BE2C (cell line): ENCODE results near the gene CXCR2.

Source experiments
- DNase-seq: peaks from one replicate; pipeline ENCODE4 v3.0.0-alpha.2; 2020
- H3K27me3 ChIP-seq: fragments of 250-450 bp; sonication (Bioruptor Pico); 2 replicates; pipeline ENCODE4 v1.5.1; 2020; ENCODE audit warnings: mild to moderate bottlenecking
- H3K36me3 ChIP-seq: fragments of 250-450 bp; sonication (Bioruptor Pico); 2 replicates; pipeline ENCODE4 v1.5.1; 2020; ENCODE audit warnings: mild to moderate bottlenecking
- H3K4me1 ChIP-seq: fragments of 250-450 bp; sonication (Bioruptor Pico); 2 replicates; pipeline ENCODE4 v1.5.1; 2020
- H3K4me3 ChIP-seq: 2 replicates; pipeline ENCODE4 v1.5.1; 2011; ENCODE audit warnings: low read depth, low read length
- H3K9me3 ChIP-seq: fragments of 250-450 bp; sonication (Bioruptor Pico); 2 replicates; pipeline ENCODE4 v1.5.1; 2020
- CTCF ChIP-seq: IDR thresholded peaks from 2 replicates; pipeline ENCODE4 v1.5.1; 2012; ENCODE audit warnings: mild to moderate bottlenecking, low read depth, low read length

CXCR2 gene

GRCh38 chr2:218145124-218145523 is 19.3 kb downstream of the CXCR2 start:
- no peak overlapping the region for H3K4me3 ChIP-seq
- DNase-seq: peak; percentile 34

GRCh38 chr2:218146056-218146455 is 20.2 kb downstream of the CXCR2 start:
- Histone ChIP-seq H3K4me3 (no peak overlapping the region), H3K27me3 (peaks cover 9% of the 10 kb centered on the region), H3K36me3 (no peaks in the 10 kb centered on the region), H3K9me3 (0 out of 2 replicates have a peak, but pooled peaks cover 3% of the 10 kb centered on the region), H3K4me1 (no peaks in the 10 kb centered on the region)
- no peak for TF ChIP-seq CTCF
- DNase-seq: no peak

More at GRCh38 chr2:218145124-218145523, 19.3 kb downstream of the CXCR2 start:
- Histone ChIP-seq H3K9me3 (0 out of 2 replicates have a peak, but pooled peaks cover 3% of the 10 kb centered on the region), H3K36me3 (no peaks in the 10 kb centered on the region), H3K27me3 (peaks cover 18% of the 10 kb centered on the region), H3K4me1 (no peaks in the 10 kb centered on the region)
- no peak for TF ChIP-seq CTCF

GRCh38 chr2:218149098-218149497 is 23.3 kb downstream of the CXCR2 start:
- peaks cover 10% of the 10 kb centered on the region; the same call in 1 of the 2 replicates for H3K27me3 ChIP-seq
- TF ChIP-seq CTCF: no peak
- H3K4me3 ChIP-seq: no peak overlapping the region
- H3K4me1 ChIP-seq: no peaks in the 10 kb centered on the region
- H3K9me3 ChIP-seq: 0 out of 2 replicates have a peak, but pooled peaks cover 3% of the 10 kb centered on the region
- no peaks in the 10 kb centered on the region for H3K36me3 ChIP-seq
- DNase-seq: no peak

GRCh38 chr2:218149848-218150440 is 24.1 kb downstream of the CXCR2 start:
- H3K27me3 ChIP-seq: peaks cover 10% of the 10 kb centered on the region; the same call in 1 of the 2 replicates
- no peaks in the 10 kb centered on the region for H3K4me1 ChIP-seq
- no peak for DNase-seq
- TF ChIP-seq CTCF: no peak
- H3K36me3 ChIP-seq: no peaks in the 10 kb centered on the region
- H3K9me3 ChIP-seq: no peaks in the 10 kb centered on the region
- H3K4me3 ChIP-seq: no peak overlapping the region

- Histone ChIP-seq H3K27me3 (peaks cover 10% of the 10 kb centered on the region; the same call in 1 of the 2 replicates), H3K36me3 (no peaks in the 10 kb centered on the region), H3K9me3 (no peaks in the 10 kb centered on the region), H3K4me3 (no peak overlapping the region), H3K4me1 (no peaks in the 10 kb centered on the region)
- DNase-seq: no peak
- TF ChIP-seq CTCF: no peak
Observed at GRCh38 chr2:218152172-218152571, 26.3 kb downstream of the CXCR2 start.

- Histone ChIP-seq H3K9me3 (no peaks in the 10 kb centered on the region), H3K4me1 (no peaks in the 10 kb centered on the region), H3K4me3 (no peak overlapping the region), H3K36me3 (no peaks in the 10 kb centered on the region), H3K27me3 (peaks cover 10% of the 10 kb centered on the region; the same call in 1 of the 2 replicates)
- no peak for DNase-seq
- no peak for TF ChIP-seq CTCF
Observed at GRCh38 chr2:218152777-218153176, 26.9 kb downstream of the CXCR2 start.
